Vagina (tissue), 2 donors: ENCODE results near the gene CAPN12.

Experiments
- CTCF ChIP-seq, 3 experiments: fragments of 450-650 bp in 2 of 3; fragments of 200-600 bp in 1 of 3; sonication (generic) in 1 of 3; IDR thresholded peaks; one replicate each; pipeline ENCODE4 v1.5.1; 2017 to 2019; ENCODE audit warnings: antibody characterized with exemption in 3 of 3, mild to moderate bottlenecking in 2 of 3, moderate library complexity in 2 of 3
- POLR2AphosphoS5 ChIP-seq, 2 donors: sonication (generic); formaldehyde crosslinking; IDR thresholded peaks; one replicate each; pipeline ENCODE4 v1.9.0; 2017; ENCODE audit warnings: antibody characterized with exemption in 2 of 2, mild to moderate bottlenecking in 2 of 2, low read depth in 1 of 2; ENCODE audit not compliant: insufficient read depth in 1 of 2

GRCh38 chr19:38781058-38781457 lies 36.8 kb upstream of the CAPN12 start:
- TF ChIP-seq CTCF (IDR thresholded peaks at IDR 0.05) (no peak), POLR2AphosphoS5 (IDR thresholded peaks at IDR 0.05; ENCODE audit: insufficient read depth in 1 of 2, low read depth in 1 of 2) (no peak)
